Fibroblast of the aortic adventitia (primary cell): ENCODE data around the gene ELFN2. TPM values are rescaled to one million over a fixed set of nuclear protein-coding genes. Genes with fewer than 3 reads are reported as not detected.

ENCODE experiments used
- DNase-seq: peaks from one replicate; pipeline ENCODE4 v3.0.0-alpha.2; 2010; ENCODE audit warnings: low read depth
- H3K4me3 ChIP-seq: 2 replicates; pipeline ENCODE4 v1.5.1; 2011; ENCODE audit warnings: low read depth, mild to moderate bottlenecking, control low read depth, low read length, moderate library complexity
- total RNA-seq: library from RNA; depleted of rRNA; stranded (reverse); fragments of >200 nt; gene quantifications from 2 replicates; pipeline ENCODE4 v1.2.3, GENCODE V29; 2012; ENCODE audit warnings: low replicate concordance
- TF ChIP-seq, protein P1 (sequence below): IDR thresholded peaks from 2 replicates; pipeline ENCODE4 v1.5.1; 2011; ENCODE audit warnings: mild to moderate bottlenecking, low read length, control low read depth, inconsistent platforms; ENCODE audit not compliant: insufficient read depth

Gene ELFN2
- total RNA-seq, 1 donor = 0.18 TPM

GRCh38 chr22:37320726-37321677 is 106.3 kb downstream of the ELFN2 start:
- no peak overlapping the region for H3K4me3 ChIP-seq
- DNase-seq = no peak
- TF ChIP-seq, protein P1, sequence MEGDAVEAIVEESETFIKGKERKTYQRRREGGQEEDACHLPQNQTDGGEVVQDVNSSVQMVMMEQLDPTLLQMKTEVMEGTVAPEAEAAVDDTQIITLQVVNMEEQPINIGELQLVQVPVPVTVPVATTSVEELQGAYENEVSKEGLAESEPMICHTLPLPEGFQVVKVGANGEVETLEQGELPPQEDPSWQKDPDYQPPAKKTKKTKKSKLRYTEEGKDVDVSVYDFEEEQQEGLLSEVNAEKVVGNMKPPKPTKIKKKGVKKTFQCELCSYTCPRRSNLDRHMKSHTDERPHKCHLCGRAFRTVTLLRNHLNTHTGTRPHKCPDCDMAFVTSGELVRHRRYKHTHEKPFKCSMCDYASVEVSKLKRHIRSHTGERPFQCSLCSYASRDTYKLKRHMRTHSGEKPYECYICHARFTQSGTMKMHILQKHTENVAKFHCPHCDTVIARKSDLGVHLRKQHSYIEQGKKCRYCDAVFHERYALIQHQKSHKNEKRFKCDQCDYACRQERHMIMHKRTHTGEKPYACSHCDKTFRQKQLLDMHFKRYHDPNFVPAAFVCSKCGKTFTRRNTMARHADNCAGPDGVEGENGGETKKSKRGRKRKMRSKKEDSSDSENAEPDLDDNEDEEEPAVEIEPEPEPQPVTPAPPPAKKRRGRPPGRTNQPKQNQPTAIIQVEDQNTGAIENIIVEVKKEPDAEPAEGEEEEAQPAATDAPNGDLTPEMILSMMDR = no peak

- TF ChIP-seq, protein P1 = no peak
- no peak overlapping the region for H3K4me3 ChIP-seq
- no peak for DNase-seq
Observed at GRCh38 chr22:37319469-37319868, 107.8 kb downstream of the ELFN2 start.

GRCh38 chr22:37318364-37319109 is 108.7 kb downstream of the ELFN2 start:
- TF ChIP-seq, protein P1 = no peak
- DNase-seq = no peak
- no peak overlapping the region for H3K4me3 ChIP-seq

Other genes with a start within 250 kb of the ELFN2 start
- gene C1QTNF6, start 239.2 kb downstream of the ELFN2 start, total RNA-seq = 4.2 and 4.6 TPM in 2 replicates
- gene SSTR3, start 215.0 kb downstream of the ELFN2 start, total RNA-seq = 0.41 TPM in 1 of 2 replicates, not detected in the other
- 5.6 and 14.4 TPM in 2 replicates for gene RAC2, start 183.2 kb downstream of the ELFN2 start, total RNA-seq
- gene CYTH4, start 145.0 kb downstream of the ELFN2 start, total RNA-seq = 0.25 and 0.72 TPM in 2 replicates
- gene MFNG, start 58.9 kb upstream of the ELFN2 start, total RNA-seq = 0.16 and 0.36 TPM in 2 replicates
- 5.8 and 13.1 TPM in 2 replicates for gene CARD10, start 91.9 kb upstream of the ELFN2 start, total RNA-seq
- 18.9 and 30.3 TPM in 2 replicates for gene CDC42EP1, start 133.0 kb upstream of the ELFN2 start, total RNA-seq
- not detected in 2 replicates for gene LGALS2, start 152.6 kb upstream of the ELFN2 start, total RNA-seq
- 12.0 and 35.0 TPM in 2 replicates for gene GGA1, start 181.4 kb upstream of the ELFN2 start, total RNA-seq
- 1.8 and 4.6 TPM in 2 replicates for gene SH3BP1, start 212.2 kb upstream of the ELFN2 start, total RNA-seq
- gene PDXP, start 231.2 kb upstream of the ELFN2 start, total RNA-seq = 3.4 and 7.4 TPM in 2 replicates
- gene LGALS1, start 248.2 kb upstream of the ELFN2 start, total RNA-seq = 3,846 and 5,734 TPM in 2 replicates